Measurements from ENCODE around the gene HYDIN.
"Not testable (repeated sequence)": the region's sequence is repeated elsewhere in the genome, so short reads cannot be mapped to it uniquely, and the experiment has no call there.

DNA sequence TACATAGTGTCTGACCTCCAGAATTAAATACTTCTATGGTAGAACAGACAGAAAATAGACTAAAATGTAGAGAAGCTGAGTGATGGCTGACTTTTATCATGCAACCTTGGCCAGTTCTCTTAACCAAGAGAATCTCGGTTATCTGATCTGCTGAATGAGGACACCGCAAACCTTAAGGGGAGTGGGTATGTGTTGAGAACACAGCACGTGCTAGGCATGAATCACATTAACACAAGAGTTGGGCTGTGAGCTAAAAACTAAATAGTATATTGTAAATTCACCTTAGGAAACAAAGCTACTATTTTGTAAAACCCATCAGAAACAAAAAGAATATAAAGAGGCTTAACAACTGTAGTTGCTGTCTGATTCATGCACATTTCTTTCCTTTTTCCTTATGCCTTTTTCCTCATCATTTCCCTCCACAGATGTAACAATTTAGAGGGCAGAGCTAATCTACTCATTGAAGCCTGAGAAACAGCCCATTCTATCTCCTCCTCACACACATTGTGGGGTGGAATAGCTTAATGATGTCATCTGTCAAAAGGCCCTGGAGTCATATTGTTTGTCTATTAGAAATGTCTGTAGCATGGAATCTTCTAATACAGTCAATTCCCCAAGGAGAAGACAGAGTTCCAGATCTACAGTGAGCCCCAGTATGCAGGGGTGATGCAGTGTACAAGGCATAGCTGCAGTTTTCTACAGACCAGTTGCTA is 176.5 kb downstream of the HYDIN start:
- TF ChIP-seq, protein P1, sequence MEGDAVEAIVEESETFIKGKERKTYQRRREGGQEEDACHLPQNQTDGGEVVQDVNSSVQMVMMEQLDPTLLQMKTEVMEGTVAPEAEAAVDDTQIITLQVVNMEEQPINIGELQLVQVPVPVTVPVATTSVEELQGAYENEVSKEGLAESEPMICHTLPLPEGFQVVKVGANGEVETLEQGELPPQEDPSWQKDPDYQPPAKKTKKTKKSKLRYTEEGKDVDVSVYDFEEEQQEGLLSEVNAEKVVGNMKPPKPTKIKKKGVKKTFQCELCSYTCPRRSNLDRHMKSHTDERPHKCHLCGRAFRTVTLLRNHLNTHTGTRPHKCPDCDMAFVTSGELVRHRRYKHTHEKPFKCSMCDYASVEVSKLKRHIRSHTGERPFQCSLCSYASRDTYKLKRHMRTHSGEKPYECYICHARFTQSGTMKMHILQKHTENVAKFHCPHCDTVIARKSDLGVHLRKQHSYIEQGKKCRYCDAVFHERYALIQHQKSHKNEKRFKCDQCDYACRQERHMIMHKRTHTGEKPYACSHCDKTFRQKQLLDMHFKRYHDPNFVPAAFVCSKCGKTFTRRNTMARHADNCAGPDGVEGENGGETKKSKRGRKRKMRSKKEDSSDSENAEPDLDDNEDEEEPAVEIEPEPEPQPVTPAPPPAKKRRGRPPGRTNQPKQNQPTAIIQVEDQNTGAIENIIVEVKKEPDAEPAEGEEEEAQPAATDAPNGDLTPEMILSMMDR (IDR thresholded peaks at IDR 0.05), result not testable (repeated sequence)
- TF ChIP-seq E2F6 (IDR thresholded peaks at IDR 0.05; ENCODE audit: borderline replicate concordance, low read depth), result not testable (repeated sequence)

All from A549 (cell line).